ENCODE results near the gene LRRC9. TPM values are rescaled to one million over a fixed set of nuclear protein-coding genes. Genes with fewer than 3 reads are reported as not detected.
"Not testable (repeated sequence)": the region's sequence is repeated elsewhere in the genome, so short reads cannot be mapped to it uniquely, and the experiment has no call there.

Gene LRRC9
- 0.08 TPM for total RNA-seq

- DNase-seq (ENCODE audit: low spot score) = peak; percentile 42
Measured at GRCh38 chr14:59919570-59920377, at the start of gene LRRC9. TSS of gene LRRC9 (plus strand) at chr14:59920144.

DNA sequence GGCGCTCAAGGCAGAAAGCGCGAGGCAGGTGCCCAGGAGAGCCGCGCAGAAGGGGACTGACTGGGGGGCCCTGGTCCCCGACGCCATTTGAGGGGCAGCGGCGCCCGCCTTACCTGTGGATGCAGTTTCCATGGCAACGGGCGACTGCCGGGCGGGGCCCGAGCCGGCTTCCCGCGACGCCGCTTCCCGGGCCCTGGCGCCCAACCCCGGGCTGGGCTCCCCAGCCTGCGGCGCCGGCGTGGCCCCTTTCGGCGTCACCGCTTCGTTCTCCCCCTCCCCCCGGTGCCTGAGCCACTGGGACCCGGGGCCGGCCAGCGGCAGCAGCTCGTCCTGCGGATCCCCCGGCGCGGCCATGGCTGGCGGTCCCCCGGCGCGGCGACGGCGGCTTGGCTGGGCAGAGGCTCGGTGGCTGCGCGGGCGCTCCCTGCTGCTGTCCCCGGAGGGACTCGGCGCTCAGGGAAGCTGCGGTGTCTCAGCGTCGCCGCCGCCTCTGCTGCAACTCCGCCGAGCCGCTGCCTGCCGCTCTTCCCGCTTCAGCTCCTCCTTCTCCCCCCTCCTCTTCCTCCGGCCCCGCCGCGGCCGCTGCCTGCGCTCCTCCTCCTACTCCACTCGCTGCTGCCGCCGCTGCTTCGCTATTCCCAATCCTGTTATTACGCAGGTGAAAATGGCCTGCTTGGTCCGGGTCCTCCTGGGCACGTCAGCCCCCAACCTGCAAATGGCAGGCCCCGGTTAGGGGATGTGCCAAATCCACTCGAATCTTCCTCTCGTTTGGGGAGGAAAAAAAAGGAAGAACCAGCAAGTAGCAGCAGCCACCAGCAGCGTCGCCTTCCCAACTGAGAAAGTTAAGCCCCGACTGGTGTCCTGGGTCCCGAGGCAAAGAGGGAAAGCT, 49.4 kb upstream of the LRRC9 start, which contains the start of gene RTN1:
Gene RTN1, minus strand, starts transcription at position 500 of the 889 bp plus-strand sequence. Its CDS starts 146 bp downstream, at position 354.
- peak; percentile 66 for DNase-seq (ENCODE audit: low spot score)

- no peak for DNase-seq (ENCODE audit: low spot score)
Measured at GRCh38 chr14:59871166-59871495, 48.8 kb upstream of the LRRC9 start.

DNA sequence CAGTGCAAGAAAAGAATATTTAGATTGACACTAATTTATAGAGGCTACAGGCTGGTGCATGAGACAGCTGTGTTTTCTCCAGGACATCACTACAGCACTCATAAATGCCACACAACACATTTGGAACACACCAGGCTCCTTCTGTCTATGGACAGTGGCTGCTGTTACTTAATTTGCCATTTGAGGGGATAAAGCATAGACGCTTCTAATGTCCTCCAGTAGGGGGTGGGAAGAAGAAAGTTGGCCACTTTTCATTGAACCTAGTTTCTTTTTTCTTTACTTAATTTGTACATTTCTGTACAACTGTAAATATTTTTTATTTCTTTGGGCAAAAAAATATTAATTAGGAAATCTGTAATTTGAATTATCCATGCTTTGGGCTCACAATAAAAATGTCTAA, 37.0 kb upstream of the LRRC9 start:
- DNase-seq (ENCODE audit: low spot score) = no peak

DNA sequence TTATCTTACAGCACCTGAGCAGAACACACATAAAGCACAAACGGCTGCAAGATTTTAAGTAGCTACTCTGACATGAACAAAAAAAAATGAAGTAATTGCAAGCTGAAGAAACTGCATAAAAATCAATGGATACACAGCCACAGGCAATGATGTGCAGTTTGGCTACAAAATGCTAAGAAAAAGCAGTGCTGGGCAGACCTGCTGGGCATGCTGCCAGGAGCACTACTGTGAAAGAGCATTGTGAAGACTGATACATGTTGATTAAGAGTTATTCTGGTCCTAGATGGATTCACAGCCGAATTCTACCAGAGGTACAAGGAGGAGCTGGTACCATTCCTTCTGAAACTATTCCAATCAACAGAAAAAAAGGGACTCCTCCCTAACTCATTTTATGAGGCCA, 29.3 kb upstream of the LRRC9 start:
- no peak for DNase-seq (ENCODE audit: low spot score)

GRCh38 chr14:59895721-59896120, 24.2 kb upstream of the LRRC9 start:
- DNase-seq (ENCODE audit: low spot score) = no peak

GRCh38 chr14:59897757-59898383, 22.1 kb upstream of the LRRC9 start:
- DNase-seq (ENCODE audit: low spot score) = no peak

DNA sequence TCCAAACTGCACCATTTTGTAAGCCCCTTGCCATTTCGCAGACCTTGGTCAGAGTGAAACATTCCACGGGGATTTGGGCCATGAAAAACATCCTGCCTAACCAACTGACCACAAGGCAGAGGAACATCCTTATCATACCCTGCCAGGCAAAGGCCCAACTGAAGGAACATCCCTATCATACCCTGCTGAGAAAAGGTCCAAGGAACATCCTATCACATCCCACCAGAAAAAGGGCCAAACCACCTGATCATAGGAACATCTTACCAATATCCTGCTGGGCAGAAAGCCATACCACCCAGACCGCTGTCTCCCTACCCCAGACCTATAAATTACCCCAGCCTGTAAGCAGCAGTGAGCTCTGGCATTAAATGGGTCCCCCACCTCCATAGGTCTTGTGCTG, 19.4 kb upstream of the LRRC9 start:
- no peak for DNase-seq (ENCODE audit: low spot score)

- no peak for DNase-seq (ENCODE audit: low spot score)
Measured at GRCh38 chr14:59904184-59904583, 15.8 kb upstream of the LRRC9 start.

DNA sequence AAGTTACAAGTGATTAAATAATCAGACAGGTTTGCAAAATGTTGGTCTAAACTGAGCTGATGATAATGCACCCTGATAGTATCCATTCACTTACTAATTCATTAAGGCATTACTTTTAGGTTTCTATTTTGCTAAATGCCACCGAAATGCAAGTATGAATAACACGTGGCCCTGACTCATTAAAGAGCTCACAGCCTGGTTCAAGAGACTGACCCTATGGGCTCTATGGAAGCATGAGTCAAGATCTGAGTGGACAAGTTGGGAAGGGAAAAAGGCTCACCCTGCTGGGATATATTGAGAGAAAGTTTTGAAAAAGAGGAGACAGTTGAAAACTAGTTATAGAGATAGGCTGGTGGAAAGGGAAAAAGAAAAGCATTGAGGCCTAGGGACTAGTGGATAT, 14.8 kb upstream of the LRRC9 start:
- no peak for DNase-seq (ENCODE audit: low spot score)

GRCh38 chr14:59912443-59912842, 7.5 kb upstream of the LRRC9 start:
- no peak for DNase-seq (ENCODE audit: low spot score)

- no peak for DNase-seq (ENCODE audit: low spot score)
Measured at GRCh38 chr14:59913187-59913586, 6.8 kb upstream of the LRRC9 start.

- DNase-seq (ENCODE audit: low spot score) = no peak
Measured at GRCh38 chr14:59918824-59919569, 947 bp upstream of the LRRC9 start.

- DNase-seq (ENCODE audit: low spot score) = no peak
Measured at GRCh38 chr14:59920378-59920683, 387 bp downstream of the LRRC9 start.

GRCh38 chr14:59925797-59926196, 5.9 kb downstream of the LRRC9 start:
- DNase-seq (ENCODE audit: low spot score) = no peak

GRCh38 chr14:59926534-59926933, 6.6 kb downstream of the LRRC9 start:
- no peak for DNase-seq (ENCODE audit: low spot score)

- DNase-seq (ENCODE audit: low spot score) = no peak
Measured at GRCh38 chr14:59931237-59931636, 11.3 kb downstream of the LRRC9 start.

- DNase-seq (ENCODE audit: low spot score) = no peak
Measured at GRCh38 chr14:59936145-59936544, 16.2 kb downstream of the LRRC9 start.

GRCh38 chr14:59939828-59940227, 19.9 kb downstream of the LRRC9 start:
- DNase-seq (ENCODE audit: low spot score) = no peak

GRCh38 chr14:59942296-59942862, 22.4 kb downstream of the LRRC9 start:
- DNase-seq (ENCODE audit: low spot score) = not testable (repeated sequence)

GRCh38 chr14:59944909-59945308, 25.0 kb downstream of the LRRC9 start:
- no peak for DNase-seq (ENCODE audit: low spot score)

DNA sequence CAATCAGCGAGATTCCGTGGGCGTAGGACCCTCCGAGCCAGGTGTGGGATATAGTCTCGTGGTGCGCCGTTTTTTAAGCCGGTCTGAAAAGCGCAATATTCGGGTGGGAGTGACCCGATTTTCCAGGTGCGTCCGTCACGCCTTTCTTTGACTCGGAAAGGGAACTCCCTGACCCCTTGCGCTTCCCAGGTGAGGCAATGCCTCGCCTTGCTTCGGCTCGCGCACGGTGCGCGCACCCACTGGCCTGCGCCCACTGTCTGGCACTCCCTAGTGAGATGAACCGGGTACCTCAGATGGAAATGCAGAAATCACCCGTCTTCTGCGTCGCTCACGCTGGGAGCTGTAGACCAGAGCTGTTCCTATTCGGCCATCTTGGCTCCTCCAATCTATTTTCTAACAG, 32.2 kb downstream of the LRRC9 start:
- not testable (repeated sequence) for DNase-seq (ENCODE audit: low spot score)

Measured in ureter (tissue), 1 donor.